ENCODE measurements around the gene KLF15.
A peak's percentile ranks its signal among the peaks of the same experiment; 100 is the strongest.

KLF15 gene

DNA sequence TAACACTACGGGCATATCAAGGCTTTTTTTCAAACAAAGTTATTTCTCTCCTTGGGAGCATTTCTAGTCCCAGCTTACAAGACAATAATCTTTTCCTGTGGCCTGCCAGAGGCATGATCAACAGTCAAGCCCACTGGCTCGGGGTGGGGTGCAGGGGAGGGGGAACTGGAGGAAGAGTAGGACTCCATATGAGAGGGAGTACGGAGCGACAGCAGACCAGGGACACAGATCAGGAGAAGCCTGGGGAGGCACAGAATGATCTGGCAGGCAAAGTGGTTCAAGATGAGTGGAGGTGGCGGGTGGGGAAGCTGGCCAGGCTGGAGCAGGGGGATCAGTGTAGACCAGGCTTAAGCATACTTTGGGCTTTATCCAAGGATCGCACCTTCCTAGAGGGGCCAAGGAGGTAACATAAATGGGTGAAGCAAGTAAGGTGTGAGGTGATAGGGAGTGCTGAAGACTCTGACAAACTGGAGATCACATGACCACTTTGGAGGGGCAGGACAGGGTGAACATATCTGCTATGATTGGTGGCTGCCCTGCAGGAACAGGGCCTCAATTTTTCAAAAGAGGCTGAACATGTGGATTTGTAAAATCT is 37.4 kb downstream of the KLF15 start:
- DNase-seq, result no peak

DNA sequence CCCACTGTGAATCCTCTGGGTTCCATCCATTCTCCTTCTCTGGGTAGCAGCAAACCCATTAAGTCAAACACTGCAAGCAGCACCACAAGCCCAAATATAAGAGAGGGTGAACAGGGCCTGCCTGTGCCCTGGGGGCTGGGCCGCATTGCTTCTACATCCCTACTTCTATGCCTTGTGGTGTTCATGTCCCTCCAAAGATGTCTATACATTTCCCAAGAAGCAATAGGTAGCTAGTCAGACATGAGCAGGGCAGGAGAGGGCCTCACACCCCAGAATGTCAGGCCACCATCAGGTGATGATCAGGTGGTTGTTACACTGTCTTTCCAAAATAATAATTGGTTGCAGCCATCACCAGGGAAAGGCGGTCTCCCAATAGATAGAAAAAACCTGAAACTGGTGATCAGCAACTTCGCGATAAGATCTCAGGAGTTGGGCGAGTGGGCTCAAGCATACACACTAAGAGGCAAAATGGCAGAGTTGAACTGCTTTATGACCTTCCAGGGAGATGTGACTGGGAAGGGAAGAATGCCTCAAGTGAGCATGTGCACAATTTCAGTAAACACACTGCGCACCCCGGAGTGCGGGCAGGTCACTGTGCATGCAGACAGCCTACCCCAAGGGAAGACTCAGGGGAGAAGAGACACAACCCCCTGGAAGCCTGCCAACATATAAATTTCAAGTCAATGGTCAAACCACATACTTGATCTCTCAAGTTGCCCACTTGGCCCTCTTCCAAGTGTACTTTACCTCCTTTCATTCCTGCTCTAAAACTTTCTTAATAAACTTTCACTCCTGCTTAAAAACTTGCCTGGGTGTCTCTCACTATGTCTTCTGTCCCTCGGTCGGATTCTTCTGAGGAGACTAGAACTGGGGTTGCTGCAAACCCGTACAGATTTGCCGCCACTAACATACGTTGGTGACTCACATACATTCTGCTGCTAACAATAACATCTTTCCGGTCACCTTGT is 39.9 kb downstream of the KLF15 start:
- DNase-seq, result no peak

DNA sequence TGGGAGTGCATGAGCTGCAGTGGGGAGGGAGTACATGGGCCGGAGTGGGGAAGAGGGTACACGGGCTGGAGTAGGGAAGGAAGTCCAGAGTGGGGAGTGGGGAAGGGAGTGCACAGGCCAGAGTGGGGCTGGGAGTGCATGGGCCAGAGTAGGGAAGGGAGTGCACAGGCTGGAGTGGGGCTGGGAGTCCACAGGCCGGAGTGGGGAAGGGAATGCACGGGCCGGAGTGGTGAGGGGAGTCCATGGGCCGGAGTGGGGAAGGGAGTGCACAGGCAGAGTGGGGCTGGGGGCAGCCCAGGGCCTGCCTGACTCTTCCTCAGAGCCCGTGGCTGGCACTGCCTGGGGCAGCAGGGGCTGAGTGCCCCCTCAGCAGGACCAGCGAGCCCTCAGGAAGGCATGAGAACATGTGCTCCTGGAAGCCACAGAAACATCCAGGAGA is 40.7 kb downstream of the KLF15 start:
- no peak for DNase-seq

DNA sequence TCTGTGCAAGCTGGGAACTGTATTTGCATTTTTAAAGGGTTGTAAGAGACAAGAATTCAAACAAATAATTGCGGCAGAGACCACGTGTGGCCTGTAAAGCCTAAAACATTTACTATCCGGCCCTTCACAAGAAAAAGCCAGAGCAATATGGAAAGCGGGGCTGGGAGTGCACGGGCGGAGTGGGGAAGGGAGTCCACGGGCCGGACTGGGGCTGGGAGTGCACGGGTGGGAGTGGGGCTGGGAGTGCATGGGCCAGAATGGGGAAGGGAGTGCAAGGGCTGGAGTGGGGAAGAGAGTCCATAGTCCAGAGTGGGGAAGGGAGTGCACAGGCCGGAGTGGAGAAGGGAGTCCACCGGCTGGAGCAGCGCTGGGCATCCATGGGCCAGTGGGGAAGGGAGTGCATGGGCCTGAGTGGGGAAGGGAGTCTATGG is 41.2 kb downstream of the KLF15 start:
- no peak for DNase-seq

DNA sequence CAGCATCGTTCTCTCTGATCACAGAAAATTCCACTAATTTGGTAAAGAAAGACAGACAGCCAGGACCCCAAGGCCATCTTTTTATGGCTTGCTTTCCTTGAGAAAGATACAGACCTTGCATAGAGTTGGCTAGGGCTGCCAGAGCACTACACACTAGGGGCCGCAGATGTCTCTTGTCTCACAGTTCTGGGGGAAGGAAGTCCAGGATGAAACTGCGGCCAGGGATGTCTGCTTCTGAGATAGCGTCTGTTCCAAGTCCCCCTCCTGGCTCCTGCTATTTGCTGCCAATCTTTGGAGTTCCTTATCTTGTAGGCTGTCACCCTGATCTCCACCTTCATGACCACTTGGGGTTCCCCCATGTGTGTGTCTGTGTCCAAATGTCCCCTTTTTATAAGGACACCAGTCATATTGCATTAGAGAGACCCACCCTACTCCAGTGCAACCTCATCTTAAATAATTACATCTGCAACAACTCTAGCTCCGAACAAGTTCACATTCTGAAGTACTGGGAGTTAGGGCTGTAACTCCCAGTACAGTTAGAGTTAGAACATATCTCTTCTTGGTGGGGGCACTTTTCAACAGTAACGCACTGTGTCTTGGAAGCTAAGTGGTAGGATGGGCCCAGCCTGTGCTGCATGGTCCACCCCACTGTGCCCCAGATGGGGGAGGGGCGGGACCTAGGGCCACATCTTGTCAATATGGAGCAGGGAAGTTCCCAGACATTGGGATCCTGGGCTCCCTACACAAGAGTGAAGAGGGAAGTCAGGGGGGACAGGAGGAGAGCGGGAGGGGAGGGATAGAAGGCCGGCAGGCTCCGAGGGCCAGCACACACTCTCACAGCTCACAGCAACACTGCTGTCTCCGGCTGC is 42.2 kb downstream of the KLF15 start:
- DNase-seq, result no peak

DNA sequence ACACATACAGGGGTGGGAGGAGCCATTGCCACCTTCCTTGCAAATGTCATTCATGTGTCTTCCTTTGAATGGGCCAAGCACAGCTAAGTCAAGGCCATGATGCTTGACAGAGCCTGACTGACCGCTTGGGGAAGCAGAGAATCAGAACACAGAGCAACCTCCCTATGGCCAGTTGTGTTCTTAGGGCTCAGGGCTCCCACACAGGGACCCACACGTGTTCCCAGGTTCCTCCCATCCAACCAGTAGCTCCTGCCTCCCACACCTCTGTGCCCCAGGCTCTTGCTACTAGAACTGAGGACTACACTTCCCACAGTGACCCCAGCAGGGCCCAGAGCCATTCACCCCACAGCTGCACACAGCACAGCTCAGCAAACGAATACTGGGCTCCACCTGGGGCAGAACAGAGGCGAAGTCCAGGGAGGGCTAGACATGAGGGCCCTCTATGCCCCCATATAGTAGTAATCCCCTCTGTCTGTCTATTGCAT is 42.9 kb downstream of the KLF15 start:
- no peak for DNase-seq

DNA sequence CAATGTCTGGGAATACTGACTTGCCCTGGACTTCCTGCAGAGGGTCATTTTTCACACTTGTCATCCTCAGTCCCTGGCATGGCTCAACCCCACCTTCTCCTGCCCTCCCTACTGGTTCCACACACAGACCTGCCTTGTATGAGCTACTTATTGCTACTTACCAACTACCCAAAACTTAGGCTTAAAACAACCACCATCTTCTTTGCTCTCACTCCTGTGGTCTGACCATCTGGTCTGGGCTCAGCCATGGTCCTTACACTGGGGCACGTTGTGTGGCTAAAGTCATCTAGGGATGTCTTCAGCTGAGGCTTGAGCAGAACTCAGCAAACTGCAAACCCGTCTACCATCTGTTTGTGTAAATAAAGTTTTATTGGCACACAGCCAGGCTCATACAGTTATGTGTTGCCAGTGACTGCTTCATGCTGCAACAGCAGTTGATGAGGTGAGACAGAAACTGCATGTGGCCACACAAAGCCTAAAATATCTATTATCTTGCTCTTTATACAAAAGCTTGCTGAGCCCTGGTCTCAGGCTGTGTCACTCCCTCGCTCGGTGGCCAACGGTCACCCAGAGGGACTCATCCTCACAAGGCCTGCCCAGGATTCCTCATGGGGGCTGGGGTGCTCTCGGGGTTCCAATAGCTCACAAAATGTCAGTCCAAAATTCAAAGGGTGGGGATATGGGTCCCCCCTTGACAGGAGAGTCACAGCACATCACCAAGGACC is 43.5 kb downstream of the KLF15 start:
- no peak for DNase-seq

DNA sequence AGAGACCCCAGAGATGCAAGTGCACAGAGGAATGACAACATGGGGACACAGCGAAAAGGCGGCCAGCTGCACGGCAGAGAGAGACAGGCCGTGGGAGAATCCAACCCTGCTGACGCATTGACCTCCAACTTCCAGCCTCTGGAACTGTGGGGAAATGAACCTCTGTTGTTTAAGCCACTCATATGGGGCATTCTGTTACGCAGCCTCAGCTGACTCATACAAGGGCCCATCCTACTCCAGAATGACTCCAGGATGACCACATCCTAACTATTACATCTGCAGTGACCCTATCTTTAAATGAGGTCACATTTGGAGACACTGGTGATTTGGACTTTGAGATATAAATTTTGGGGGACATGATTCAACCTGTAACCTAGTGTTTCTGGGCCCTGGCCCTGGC is 44.0 kb downstream of the KLF15 start:
- DNase-seq, result no peak

DNA sequence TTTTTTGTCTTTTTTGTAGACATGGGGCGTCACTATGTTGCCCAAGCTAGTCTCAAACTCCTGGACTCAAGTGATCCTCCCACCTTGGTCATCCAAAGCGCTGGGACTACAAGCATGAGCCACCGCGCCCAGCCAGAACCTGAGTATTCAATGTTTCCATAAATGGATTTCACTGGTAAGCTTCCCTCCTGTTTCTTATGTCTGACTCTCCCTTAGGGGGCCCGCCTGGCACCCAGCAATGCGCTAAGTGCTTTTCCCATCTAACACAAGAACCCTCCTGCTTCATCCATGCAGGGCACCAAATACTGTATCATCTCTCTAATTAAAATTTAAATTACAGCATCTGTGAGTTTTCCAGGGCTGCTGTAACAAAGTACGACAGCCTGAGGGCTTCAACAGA is 44.9 kb downstream of the KLF15 start:
- DNase-seq, result no peak

DNA sequence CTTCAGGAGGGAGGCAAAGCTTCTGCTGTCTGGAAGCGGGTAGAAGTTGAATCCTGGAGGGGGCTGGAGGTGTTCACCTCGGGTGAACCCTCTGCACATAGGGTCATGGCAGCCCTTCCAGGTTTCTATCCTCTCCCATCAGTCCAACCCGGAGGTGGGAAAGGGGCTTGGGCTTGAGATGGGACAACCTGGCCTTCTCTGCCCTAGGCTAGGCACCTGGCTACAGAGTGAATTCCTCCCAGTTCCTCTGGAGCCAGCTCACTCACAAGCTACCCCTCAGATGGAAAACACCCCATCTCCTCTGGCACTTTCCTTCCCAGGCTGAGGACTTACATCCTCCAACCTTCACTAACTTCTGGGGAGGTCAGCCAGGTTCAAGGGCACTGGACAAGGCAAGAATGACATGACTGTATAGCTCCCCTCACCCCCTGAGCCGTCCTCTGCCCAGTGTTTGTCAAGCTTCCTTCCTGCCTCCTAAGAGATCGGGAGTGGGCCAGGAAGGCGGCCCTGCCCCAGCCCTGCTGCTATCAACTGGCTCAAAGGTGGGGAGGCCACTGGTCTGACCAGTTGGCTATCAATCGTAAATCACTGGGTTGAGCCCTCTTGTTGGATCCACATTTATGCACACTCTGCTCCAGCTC is 45.8 kb downstream of the KLF15 start:
- DNase-seq, result no peak

DNA sequence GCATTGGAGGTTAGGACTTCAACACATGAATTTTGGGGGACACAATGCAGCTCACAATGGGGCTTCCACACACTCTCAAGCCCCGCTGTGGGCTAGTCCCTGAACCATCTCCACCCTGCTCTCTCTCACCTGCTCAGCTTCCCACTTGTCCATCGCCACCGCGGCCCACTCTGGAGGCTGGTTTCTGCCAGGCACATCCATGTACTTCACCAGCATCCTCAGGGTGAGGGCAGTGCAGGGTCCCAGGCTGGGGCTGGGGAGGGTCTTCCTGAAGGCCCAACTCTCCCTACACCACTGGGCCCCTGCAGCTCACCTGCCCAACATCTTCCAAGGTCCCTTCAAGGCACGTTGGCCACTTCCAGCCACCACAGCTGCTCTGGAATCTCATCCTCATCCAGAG is 46.4 kb downstream of the KLF15 start:
- no peak for DNase-seq

DNA sequence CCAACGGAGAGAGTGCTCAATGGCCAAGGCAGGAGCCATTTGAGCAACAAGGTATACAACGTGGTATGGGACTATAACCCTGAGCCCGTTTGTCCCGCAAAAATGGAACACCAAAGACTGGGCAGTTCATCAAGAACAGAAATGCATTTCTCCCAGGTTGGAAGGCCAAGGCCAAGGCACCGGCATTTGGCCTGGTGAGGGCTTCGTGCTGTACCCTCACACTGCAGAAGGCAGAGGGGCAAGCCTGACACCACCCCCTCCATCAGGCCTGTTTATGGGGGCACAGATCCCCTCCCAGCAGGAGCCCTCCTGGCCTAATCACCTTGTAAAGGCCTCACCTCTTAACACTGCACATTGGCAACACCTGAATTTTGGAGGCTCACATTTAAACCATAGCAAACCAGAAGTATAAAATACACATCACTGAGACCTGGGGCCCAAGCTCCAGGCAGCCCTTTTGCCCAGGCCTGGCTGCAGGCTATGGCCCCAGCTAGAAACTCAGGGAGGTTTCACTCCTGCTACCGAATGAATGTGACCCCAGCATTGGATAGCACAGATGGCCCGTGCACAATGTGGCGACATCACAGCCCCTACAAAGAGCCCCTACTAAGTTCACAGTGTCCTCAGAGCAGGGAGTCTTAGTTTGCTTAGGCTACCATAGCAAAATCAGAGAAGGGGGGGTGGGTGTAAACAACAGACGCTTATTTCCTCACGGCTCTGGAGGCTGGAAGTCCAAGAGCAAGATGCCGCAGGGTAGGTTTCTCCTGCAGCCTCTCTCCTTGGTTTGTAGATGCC is 47.1 kb downstream of the KLF15 start:
- no peak for DNase-seq

DNA sequence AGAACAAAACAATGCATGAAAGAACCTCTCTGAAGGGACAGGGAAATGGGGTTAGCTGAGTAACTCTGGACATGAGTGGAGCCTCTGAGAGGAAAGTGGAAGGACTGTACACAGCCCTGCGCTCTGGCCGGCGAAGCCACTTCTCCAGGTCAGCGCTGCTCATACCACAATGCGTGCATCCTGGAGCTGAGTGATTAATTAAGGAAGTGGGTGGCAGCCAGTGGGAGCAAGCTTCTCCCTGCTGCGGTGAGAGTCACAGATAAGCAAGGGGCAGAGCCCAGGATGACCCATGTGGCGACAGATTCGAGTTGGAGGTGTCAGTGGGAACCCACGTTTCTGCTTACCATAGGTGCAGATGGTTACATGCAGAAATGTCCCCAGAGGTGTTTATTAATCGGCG is 48.0 kb downstream of the KLF15 start:
- peak; percentile 63 for DNase-seq

DNA sequence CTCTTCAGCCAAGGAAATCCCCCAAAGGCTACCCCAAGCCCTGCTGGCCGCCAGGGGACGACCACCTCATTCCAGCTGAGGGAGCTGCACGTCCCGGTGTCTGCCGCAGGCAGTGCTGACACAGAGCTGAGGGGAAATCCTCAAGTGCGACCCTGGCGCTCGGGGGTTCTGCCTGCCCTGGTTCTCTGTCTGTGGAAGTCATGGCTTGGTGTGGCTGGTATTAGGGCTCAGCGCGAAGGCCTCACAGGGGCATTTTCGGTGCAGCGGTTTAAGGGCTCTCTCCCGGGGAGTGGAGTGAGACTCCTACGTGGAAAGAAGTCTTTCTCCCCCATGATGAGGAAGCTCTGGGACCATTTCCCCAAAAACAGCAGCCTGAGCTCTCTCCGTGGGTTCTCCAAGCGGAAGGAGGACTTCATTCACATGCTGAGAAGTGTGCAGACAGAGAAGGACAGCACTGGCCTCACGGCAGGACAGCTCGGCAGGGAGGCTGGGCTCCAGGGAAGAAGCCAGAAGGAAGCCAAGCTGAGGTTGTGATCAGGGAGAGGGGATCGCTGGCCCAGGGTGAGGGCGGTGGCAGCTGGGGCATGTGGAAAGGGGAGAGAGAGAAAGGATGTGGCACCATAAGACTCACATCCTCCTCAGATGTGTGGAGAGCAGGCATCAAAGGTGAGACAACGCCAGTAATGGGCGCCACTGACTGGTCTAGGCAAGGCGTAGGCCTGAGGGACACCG is 48.6 kb downstream of the KLF15 start:
- DNase-seq, result no peak

DNA sequence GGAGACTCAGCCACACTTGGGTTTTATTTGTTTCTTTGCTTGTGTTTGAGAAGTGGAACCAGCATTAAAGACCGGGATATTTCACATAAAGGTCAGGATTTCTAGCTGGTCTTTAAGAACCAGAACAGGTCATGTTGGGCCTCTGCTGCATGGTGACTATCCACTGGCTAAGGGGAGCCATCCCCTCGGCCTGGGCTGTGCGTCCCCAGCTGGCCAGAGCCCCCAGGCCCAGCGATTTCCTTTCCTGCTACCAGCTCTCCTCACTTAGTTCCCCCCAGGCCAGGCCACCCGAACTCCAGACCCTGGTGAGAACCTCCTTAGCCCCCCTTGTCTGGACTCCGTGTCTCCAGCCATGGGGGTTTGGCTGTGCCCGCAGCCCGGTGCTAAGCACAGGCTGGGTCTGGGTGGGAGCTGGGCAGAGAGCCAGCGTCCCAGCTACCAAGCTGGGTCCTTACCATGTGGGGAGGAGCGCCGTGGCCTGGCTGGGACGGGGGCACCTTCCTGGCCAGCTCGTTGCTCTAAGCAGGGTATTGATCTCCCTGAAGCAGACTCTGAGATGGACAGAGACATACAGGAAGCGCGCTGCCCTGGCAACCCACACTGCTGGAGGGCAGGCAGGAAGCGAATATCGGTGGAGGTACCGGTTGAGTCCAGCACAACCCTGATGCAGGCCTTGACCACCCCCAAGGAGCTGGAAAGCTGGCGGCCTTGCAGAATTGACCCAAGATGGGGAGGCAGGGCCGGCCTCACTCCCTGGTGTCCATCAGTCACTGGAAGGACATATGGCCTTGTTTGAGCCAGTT is 49.4 kb downstream of the KLF15 start:
- DNase-seq, result no peak

DNA sequence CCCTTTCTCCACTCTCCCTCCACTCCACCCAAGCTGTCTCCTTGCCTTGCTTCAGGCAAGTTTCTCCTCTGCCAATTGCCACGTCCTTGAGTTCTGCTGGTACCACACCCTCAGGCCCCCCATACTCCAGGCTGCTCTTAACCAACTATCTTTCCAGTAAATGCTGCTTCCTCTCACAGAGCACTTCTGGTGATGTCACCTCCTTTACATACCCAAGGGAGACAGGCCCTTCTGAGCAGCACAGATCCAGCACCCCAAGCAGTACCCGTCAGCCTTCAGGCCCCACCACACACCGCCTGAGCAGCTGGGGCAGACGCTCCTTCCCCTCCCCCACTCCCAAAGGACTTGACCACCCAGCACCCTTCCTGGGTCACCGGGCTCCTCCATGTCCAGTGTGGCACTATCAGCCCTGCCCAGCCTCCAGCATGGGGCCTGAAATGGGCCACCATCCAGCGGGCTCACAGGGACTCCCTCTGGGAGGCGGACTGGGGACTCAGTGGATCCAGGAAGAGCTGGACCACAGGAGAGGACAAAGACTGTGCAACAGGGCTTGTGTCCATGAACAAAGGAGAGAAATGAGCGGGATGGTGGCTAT is 50.2 kb downstream of the KLF15 start:
- no peak for DNase-seq

DNA sequence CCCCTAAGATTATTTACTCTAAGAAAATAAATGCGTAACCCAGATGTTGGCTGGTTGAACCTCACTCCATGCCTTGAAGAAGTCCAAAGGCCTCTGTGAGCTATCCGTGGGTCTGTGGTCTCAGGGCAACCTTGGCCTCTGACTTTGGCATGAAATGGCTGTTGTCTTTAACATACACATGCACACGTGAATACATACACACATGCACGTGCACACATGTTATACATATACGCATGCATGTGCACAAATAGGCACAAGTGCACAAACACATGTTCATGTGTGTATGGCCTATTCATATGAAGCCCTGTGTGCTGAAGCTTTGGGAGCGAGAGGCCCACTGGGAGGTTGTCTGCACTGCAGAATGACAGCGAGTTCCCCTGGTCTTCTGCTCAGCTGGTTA is 50.8 kb downstream of the KLF15 start:
- DNase-seq, result no peak

DNA sequence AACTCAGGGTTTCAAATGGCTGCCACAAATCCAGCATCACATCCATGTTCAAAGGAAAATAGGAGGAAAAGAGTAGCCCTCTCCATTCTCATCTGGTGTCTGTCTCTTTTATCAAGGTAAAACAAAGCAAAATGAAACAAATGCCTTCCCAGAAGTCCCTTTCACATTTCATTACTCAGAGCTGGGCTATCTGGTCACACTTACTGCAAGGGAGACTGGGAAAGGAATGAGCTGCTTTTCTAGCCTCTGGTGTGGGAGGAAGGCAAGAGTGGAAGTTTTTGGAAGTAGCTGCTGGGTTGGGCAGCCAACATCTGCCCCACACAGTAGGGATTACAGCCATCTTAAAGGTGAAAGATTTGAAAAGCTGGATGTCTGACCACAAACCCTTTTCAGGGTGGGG is 51.8 kb downstream of the KLF15 start:
- no peak for DNase-seq

DNA sequence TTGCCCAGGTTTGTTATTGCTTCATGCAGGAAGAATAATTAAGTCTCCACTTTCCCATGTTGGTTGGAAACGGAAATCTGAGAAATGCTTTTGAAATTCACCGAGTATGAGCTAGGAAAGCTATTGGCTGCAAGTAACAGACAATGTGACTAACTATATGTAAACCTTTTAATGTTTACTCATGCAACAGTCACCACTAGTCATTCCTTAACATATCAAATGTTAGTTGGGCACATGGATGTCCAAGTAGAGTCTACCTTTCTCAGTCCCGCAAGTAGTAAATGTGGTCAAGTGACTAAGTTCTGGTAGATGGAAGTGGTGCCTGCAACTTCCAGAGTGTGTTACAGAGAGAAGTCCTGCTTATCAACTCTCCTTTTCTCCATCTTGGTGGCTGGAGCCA is 52.5 kb downstream of the KLF15 start:
- no peak for DNase-seq
